A549 (cell line): ENCODE results near the gene SORCS3. TPM values are rescaled to one million over a fixed set of nuclear protein-coding genes. Genes with fewer than 3 reads are reported as not detected.

Experiments used
- ATAC-seq, 2 experiments: fragments of 200-7000 bp in 1 of 2; fragments of >200 bp in 1 of 2; cut with Nextera tagmentation in 1 of 2; cut with Tn5 transposase in 1 of 2; 3 replicates each; pipeline versions ENCODE4 v1.8.0 to v1.9.1; 2018 to 2020; ENCODE audit warnings: mild to moderate bottlenecking in 1 of 2, moderate library complexity in 1 of 2
- CTCF ChIA-PET: fragments of 300-600 bp; sonication (Branson Sonifier 250); formaldehyde crosslinking; extraction: SDS; loops from one replicate; lab custom pipeline; 2021; ENCODE audit warnings: antibody characterized with exemption, inconsistent platforms; lab: Yijun Ruan, JAX
- POLR2A ChIA-PET: fragments of 350-600 bp; formaldehyde crosslinking; extraction: SDS; loops from one replicate; lab custom pipeline; 2021; ENCODE audit warnings: antibody characterized with exemption, inconsistent platforms; lab: Yijun Ruan, JAX
- DNase-seq, 2 experiments: peaks; one replicate each; pipeline versions ENCODE4 v3.0.0 to v3.0.0-alpha.2; 2011 to 2016; ENCODE audit warnings: low read depth in 1 of 2, low spot score in 1 of 2
- FAIRE-seq: peaks from 2 replicates; lab custom pipeline; 2011; peaks lifted over from hg19 to GRCh38; lab: Jason Lieb, UNC
- H3K27ac ChIP-seq, 2 experiments: fragments of >200 bp; sonication (Bioruptor Twin); formaldehyde crosslinking; 3 replicates each; pipeline ENCODE4 v1.5.1; 2016 to 2017
- H3K4me1 ChIP-seq: fragments of >200 bp; sonication (Bioruptor Twin); formaldehyde crosslinking; 3 replicates; pipeline ENCODE4 v1.6.1; 2016
- H3K4me2 ChIP-seq: fragments of >200 bp; sonication (Bioruptor Twin); formaldehyde crosslinking; 3 replicates; pipeline ENCODE4 v1.6.1; 2016
- H3K4me3 ChIP-seq: fragments of >200 bp; sonication (Bioruptor Twin); formaldehyde crosslinking; 3 replicates; pipeline ENCODE4 v1.5.1; 2016
- H3K9me3 ChIP-seq: fragments of >200 bp; sonication (Bioruptor Twin); formaldehyde crosslinking; 3 replicates; pipeline ENCODE4 v1.6.1; 2016
- BHLHE40 ChIP-seq: IDR thresholded peaks from 2 replicates; pipeline ENCODE4 v1.6.1; 2012; ENCODE audit warnings: low read depth, low read length, inconsistent platforms
- CBX8 ChIP-seq: fragments of 200-600 bp; sonication (generic); IDR thresholded peaks from 2 replicates; pipeline ENCODE4 v1.6.1; 2016
- EHF ChIP-seq: fragments of 250-450 bp; sonication (Bioruptor Pico); IDR thresholded peaks from 2 replicates; pipeline ENCODE4 v1.5.0; 2020; ENCODE audit warnings: mild to moderate bottlenecking
- EHMT2 ChIP-seq: fragments of 200-600 bp; sonication (generic); IDR thresholded peaks from 2 replicates; pipeline ENCODE4 v1.6.1; 2016; ENCODE audit warnings: antibody characterized with exemption, low read depth, mild to moderate bottlenecking, moderate library complexity
- FOSL2 ChIP-seq, 2 experiments: fragments of 450-650 bp in 1 of 2; fragments of >200 bp in 1 of 2; sonication (Bioruptor Twin) in 1 of 2; formaldehyde crosslinking; IDR thresholded peaks; 2 replicates each; pipeline versions ENCODE4 v1.5.0 to v1.6.1; 2016 to 2020; ENCODE audit warnings: mild to moderate bottlenecking in 1 of 2, moderate library complexity in 1 of 2
- HDAC2 ChIP-seq: fragments of 200-600 bp; sonication (generic); IDR thresholded peaks from 2 replicates; pipeline ENCODE4 v1.6.1; 2016
- HES2 ChIP-seq: fragments of >200 bp; sonication (Bioruptor Twin); formaldehyde crosslinking; IDR thresholded peaks from 2 replicates; pipeline ENCODE4 v1.6.1; 2016
- HEYL ChIP-seq: fragments of 250-450 bp; sonication (Bioruptor Pico); IDR thresholded peaks from 2 replicates; pipeline ENCODE4 v1.8.0; 2021; ENCODE audit warnings: mild to moderate bottlenecking, moderate library complexity
- HOXA7 ChIP-seq: fragments of 250-450 bp; sonication (Bioruptor Pico); IDR thresholded peaks from 2 replicates; pipeline ENCODE4 v1.5.0; 2020; ENCODE audit warnings: mild to moderate bottlenecking, moderate library complexity
- HOXB13 ChIP-seq: fragments of 250-450 bp; sonication (Bioruptor Pico); IDR thresholded peaks from 2 replicates; pipeline ENCODE4 v1.5.0; 2020; ENCODE audit warnings: low read depth, mild to moderate bottlenecking, moderate library complexity
- JUN ChIP-seq, 2 experiments: fragments of >200 bp; sonication (Bioruptor Twin); formaldehyde crosslinking; IDR thresholded peaks; 2 replicates in 1 of 2; 3 replicates in 1 of 2; pipeline ENCODE4 v1.6.1; 2016 to 2017
- MAX ChIP-seq: IDR thresholded peaks from 2 replicates; pipeline ENCODE4 v1.6.1; 2012
- MYC ChIP-seq: IDR thresholded peaks from 2 replicates; pipeline ENCODE4 v1.6.1; 2012; ENCODE audit warnings: mild to moderate bottlenecking, inconsistent platforms, low read length, improper control_type of control experiment, borderline replicate concordance
- NFE2L2 ChIP-seq: fragments of 150-350 bp; conservative IDR thresholded peaks from 2 replicates; pipeline ENCODE4 v1.6.1; 2014; ENCODE audit warnings: low read length
- NPAS2 ChIP-seq: fragments of 250-450 bp; sonication (Bioruptor Pico); IDR thresholded peaks from 2 replicates; pipeline ENCODE4 v1.8.0; 2022; ENCODE audit warnings: mild to moderate bottlenecking, moderate library complexity, borderline replicate concordance
- NR3C1 ChIP-seq: fragments of >200 bp; sonication (Bioruptor Twin); formaldehyde crosslinking; IDR thresholded peaks from 3 replicates; pipeline ENCODE4 v1.6.1; 2017
- POLR2A ChIP-seq: IDR thresholded peaks from 2 replicates; pipeline ENCODE4 v1.6.1; 2012; ENCODE audit warnings: mild to moderate bottlenecking, low read length
- RAD21 ChIP-seq, 2 experiments: fragments of >200 bp in 1 of 2; sonication (Bioruptor Twin) in 1 of 2; formaldehyde crosslinking in 1 of 2; IDR thresholded peaks in 1 of 2; conservative IDR thresholded peaks in 1 of 2; 2 replicates in 1 of 2; 3 replicates in 1 of 2; pipeline ENCODE4 v1.6.1; 2012 to 2018; ENCODE audit warnings: inconsistent platforms in 1 of 2
- RNF2 ChIP-seq: fragments of 200-600 bp; sonication (generic); IDR thresholded peaks from 2 replicates; pipeline ENCODE4 v1.6.1; 2016; ENCODE audit warnings: low read depth, mild to moderate bottlenecking, antibody characterized with exemption, moderate library complexity, borderline replicate concordance
- SREBF2 ChIP-seq: fragments of 450-650 bp; IDR thresholded peaks from 2 replicates; pipeline ENCODE4 v1.6.1; 2014; ENCODE audit warnings: mild to moderate bottlenecking, moderate library complexity
- TP53 ChIP-seq: fragments of 250-450 bp; sonication (Bioruptor Pico); IDR thresholded peaks from 2 replicates; pipeline ENCODE4 v1.5.0; 2021; ENCODE audit warnings: mild to moderate bottlenecking, moderate library complexity
- ZFP36 ChIP-seq: fragments of 450-650 bp; IDR thresholded peaks from 2 replicates; pipeline ENCODE4 v1.6.1; 2014; ENCODE audit warnings: borderline replicate concordance; ENCODE audit not compliant: partially characterized antibody
- whole genome bisulfite sequencing: methylation state at CpG from one replicate; pipeline ENCODE4 v1.1.6; 2017; ENCODE audit errors: missing lambda C conversion rate; 5-methylcytosine and 5-hydroxymethylcytosine counted together
- polyA plus RNA-seq, 4 experiments: library from polyadenylated mRNA; depleted of rRNA in 3 of 4; stranded (reverse); fragments of >200 nt; fragmentation: RNase III in 1 of 4; extraction: RNeasy Plus Mini Kit Qiagen cat#74134 plus additional on column Dnase treatment in 1 of 4; gene quantifications; 2 replicates in 3 of 4; 3 replicates in 1 of 4; pipeline ENCODE4 v1.2.3, GENCODE V29; 2011 to 2017
- TF ChIP-seq, protein P1 (sequence below): fragments of 450-650 bp; IDR thresholded peaks from 2 replicates; pipeline ENCODE4 v1.6.1; 2014; ENCODE audit warnings: antibody characterized with exemption
- TF ChIP-seq, protein P2 (sequence below): fragments of 200-600 bp; sonication (generic); IDR thresholded peaks from 2 replicates; pipeline ENCODE4 v1.6.1; 2016; ENCODE audit warnings: antibody characterized with exemption, mild to moderate bottlenecking, moderate library complexity

Gene SORCS3
- polyA plus RNA-seq, 2 of the 4 experiments (the other 2 are of a cell fraction) = not detected

GRCh38 chr10:104735036-104735756, 94.1 kb downstream of the SORCS3 start:
- Histone ChIP-seq H3K4me2 (no peak overlapping the region), H3K27ac (no peak overlapping the region), H3K4me3 (no peak overlapping the region), H3K9me3 (no peaks in the 10 kb centered on the region), H3K4me1 (no peaks in the 10 kb centered on the region)
- CTCF ChIA-PET = interaction anchor here (0.6 kb wide), 1 partner anchor 166 kb away, joined by 3 read pairs; no protein-coding TSS in a partner anchor
- TF ChIP-seq BHLHE40 (no peak), TP53 (CRISPR knock-in tag) (no peak), HOXB13 (CRISPR knock-in tag) (no peak), HDAC2 (no peak), ZFP36 (no peak), POLR2A (no peak), NFE2L2 (no peak), EHMT2 (no peak), RNF2 (no peak), NR3C1 (no peak), MYC (no peak), EHF (CRISPR knock-in tag) (no peak), HEYL (CRISPR knock-in tag) (no peak)
- TF ChIP-seq, protein P1, sequence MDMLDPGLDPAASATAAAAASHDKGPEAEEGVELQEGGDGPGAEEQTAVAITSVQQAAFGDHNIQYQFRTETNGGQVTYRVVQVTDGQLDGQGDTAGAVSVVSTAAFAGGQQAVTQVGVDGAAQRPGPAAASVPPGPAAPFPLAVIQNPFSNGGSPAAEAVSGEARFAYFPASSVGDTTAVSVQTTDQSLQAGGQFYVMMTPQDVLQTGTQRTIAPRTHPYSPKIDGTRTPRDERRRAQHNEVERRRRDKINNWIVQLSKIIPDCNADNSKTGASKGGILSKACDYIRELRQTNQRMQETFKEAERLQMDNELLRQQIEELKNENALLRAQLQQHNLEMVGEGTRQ = no peak
- FAIRE-seq (no peak), ATAC-seq (no peak), DNase-seq (no peak)
- POLR2A ChIA-PET = no interaction called here
- WGBS = 14% methylated on average over 14 of the region's 14 CpGs

DNA sequence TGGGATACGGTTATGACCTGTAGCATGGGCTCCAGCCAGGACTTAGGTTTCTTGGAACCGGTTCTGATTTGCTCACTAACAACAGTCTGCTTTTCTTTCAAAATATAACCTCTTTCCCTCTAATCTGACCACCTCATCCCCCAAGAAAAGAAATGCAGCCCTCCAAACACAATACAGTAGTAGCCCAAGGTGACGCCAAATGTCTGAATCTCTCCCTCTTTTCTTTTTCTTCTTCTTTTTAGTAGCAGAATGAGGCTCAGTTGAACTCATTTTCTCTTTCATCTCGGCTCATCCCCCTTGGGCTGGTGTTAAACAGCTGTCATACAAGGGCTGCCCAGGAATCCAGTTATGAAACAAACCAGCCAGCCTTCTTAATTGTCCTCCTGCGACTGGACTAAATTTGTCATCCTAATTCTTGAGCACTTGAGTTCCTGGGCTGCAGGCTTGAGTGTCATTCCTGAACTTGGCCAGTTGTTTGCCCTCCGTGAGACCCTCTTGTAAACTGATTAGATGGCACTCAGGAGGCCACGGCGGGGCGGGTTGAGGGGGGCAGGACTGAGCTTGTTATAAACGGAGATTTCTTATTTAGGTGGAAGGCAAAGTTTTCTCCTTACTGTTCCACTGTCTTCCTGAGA, 94.8 kb downstream of the SORCS3 start:
- Histone ChIP-seq H3K4me3 (no peak overlapping the region), H3K4me2 (no peak overlapping the region), H3K4me1 (no peaks in the 10 kb centered on the region), H3K9me3 (no peaks in the 10 kb centered on the region), H3K27ac (no peak overlapping the region)
- POLR2A ChIA-PET = no interaction called here
- DNase-seq = no peak
- CTCF ChIA-PET = no interaction called here
- WGBS = 12% methylated on average over 10 of the region's 10 CpGs
- no peak for ATAC-seq
- FAIRE-seq = no peak
- TF ChIP-seq MAX (no peak), HOXA7 (CRISPR knock-in tag) (no peak), JUN (IDR thresholded peaks at IDR 0.05) (no peak), HES2 (no peak), RAD21 (conservative IDR thresholded peaks at IDR 0.05 in 1 of 2, IDR thresholded peaks at IDR 0.05 in 1 of 2) (no peak), FOSL2 (IDR thresholded peaks at IDR 0.05) (no peak), FOSL2 (CRISPR knock-in tag; IDR thresholded peaks at IDR 0.05) (no peak), EHF (CRISPR knock-in tag) (no peak), NPAS2 (CRISPR knock-in tag) (no peak), SREBF2 (no peak), RNF2 (no peak), CBX8 (no peak)
- TF ChIP-seq, protein P2, sequence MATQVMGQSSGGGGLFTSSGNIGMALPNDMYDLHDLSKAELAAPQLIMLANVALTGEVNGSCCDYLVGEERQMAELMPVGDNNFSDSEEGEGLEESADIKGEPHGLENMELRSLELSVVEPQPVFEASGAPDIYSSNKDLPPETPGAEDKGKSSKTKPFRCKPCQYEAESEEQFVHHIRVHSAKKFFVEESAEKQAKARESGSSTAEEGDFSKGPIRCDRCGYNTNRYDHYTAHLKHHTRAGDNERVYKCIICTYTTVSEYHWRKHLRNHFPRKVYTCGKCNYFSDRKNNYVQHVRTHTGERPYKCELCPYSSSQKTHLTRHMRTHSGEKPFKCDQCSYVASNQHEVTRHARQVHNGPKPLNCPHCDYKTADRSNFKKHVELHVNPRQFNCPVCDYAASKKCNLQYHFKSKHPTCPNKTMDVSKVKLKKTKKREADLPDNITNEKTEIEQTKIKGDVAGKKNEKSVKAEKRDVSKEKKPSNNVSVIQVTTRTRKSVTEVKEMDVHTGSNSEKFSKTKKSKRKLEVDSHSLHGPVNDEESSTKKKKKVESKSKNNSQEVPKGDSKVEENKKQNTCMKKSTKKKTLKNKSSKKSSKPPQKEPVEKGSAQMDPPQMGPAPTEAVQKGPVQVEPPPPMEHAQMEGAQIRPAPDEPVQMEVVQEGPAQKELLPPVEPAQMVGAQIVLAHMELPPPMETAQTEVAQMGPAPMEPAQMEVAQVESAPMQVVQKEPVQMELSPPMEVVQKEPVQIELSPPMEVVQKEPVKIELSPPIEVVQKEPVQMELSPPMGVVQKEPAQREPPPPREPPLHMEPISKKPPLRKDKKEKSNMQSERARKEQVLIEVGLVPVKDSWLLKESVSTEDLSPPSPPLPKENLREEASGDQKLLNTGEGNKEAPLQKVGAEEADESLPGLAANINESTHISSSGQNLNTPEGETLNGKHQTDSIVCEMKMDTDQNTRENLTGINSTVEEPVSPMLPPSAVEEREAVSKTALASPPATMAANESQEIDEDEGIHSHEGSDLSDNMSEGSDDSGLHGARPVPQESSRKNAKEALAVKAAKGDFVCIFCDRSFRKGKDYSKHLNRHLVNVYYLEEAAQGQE = no peak
